ENCODE measurements around the gene GPER1.
"Not testable (repeated sequence)": the region's sequence is repeated elsewhere in the genome, so short reads cannot be mapped to it uniquely, and the experiment has no call there.

The GPER1 gene

GRCh38 chr7:1143031-1143430, 55.1 kb downstream of the GPER1 start:
- DNase-seq (ENCODE audit: low spot score) = not testable (repeated sequence)

Measured in AG20443 (cell line).